Measurements from ENCODE around the gene PI3.
A peak's percentile ranks its signal among the peaks of the same experiment; 100 is the strongest.
"Not testable (repeated sequence)": the region's sequence is repeated elsewhere in the genome, so short reads cannot be mapped to it uniquely, and the experiment has no call there.

Gene PI3, protein sequence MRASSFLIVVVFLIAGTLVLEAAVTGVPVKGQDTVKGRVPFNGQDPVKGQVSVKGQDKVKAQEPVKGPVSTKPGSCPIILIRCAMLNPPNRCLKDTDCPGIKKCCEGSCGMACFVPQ

DNA sequence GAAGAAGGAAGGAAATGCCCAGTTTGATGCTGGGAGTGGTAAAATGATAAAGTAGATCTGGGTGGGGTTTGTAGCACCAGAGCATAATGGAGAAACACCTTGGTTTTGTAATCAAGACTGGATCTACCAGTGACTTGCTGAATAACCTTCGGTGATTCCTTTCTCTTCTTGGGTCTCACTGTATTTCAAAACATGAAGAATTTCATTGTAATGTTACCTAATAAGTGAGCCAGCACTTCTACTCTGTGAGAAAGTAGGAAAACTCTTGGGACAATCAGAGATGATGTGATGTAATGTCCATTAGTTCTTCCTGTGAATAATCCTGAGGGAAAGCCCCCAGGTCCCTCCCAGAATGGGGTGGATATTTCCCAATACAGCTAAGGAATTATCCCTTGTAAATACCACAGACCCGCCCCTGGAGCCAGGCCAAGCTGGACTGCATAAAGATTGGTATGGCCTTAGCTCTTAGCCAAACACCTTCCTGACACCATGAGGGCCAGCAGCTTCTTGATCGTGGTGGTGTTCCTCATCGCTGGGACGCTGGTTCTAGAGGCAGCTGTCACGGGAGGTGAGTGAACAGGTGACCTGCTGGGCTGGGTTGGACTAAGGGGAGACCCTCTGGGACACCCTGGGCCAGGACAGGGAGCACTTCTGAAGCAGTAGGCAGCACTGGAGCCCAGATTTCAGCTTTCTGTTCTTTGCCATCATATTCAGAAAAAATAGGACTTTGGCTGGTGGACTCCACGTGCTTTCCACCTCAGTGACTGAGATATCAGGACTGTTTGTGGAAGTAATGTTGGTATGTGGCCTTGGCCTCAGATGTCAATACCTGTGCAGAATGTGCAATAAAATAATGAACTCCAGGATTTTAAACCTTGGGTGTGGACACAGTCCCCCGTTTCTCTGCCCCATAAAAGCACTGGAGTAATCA is at the start of gene PI3:
PI3 (plus strand) TSS at position 469 of the 931 bp plus-strand sequence; CDS start at position 490, 21 bp downstream.
- DNase-seq, result no peak

DNA sequence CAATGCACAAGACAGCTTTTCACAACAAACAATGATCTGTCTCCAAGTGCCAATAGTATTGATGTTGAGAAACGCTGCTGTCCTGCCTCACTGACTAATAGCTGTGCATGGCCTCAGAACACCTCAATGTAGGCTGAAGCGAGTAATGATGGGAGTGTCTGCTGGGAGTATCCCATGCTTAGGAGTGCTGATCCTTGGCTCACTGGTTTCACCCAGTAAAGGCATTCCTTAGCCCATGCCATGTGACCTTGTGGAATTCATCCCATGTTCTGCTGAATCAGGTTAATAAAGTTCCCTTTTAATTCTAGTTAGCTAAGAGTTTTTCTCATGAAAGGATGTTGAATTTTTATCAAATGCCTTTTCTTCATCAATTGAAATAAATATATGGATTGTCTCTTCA is 46.6 kb upstream of the PI3 start:
- peak; percentile 81 for DNase-seq

GRCh38 chr20:45136911-45137310 is 37.8 kb upstream of the PI3 start:
- no peak for DNase-seq

DNA sequence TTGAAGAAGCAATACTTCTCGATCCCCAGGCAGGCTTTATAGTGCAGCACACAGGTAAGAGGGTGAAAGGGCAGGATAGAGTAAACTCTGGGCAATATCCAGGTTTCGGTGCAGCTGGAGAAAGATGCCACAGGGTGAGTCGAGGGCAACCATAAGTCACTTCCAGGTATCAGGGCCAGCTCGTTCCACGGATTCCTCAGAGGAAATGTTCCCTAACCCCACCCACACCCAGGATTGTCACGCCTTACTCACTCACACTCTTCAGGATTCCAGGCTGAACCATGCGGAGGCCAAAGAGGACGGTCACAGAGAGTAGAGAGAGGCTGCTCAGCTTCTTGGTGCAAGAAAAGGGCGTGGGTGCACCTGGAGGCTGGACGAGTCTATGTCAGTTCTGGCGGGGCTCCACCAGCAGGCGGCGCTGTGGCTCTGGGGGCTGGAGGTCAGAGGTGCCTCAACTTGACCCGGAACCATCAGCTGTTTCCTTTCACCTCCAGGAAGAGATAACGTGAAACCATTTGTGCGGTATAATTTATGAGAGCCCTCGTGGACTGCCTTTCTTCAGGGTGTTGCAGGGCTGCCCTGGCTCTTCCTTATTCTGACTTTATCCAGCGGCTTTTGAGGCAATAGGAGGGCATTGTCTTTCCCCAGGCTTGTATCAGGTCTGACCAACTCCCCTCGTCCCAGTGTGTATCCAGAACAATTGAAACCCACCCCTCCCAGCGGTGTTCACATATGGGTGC is 36.0 kb upstream of the PI3 start:
- peak; percentile 16 for DNase-seq

DNA sequence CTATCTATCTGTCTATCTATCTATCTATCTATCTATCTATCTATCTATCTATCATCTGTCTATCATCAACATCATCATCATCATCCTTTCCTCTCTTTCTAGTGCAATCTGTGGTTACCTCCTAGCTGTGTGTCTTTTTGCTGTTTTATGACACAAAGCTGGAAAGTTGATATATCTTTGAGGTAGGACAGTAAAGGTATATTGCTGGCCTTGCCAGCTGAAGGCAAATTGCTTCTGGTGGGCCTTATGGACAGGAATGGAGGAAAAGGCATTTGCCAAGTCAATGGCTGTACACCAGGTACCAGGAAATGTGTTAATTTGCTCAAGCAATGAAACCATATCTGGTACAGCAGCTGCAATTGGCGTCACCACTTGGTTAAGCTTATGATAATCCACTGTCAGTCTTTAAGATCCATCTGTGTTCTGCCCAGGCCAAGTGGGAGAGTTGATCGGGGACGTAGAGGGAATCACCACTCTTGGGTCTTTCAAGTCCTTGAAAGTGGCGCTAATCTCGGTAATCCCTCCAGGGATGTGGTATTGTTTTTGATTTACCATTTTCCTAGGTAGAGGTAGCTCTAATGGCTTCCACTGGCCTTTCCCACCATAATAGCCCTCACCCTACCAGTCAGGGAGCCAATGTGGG is 34.8 kb upstream of the PI3 start:
- not testable (repeated sequence) for DNase-seq

- no peak for DNase-seq
Measured at GRCh38 chr20:45140836-45141235, 33.9 kb upstream of the PI3 start.

DNA sequence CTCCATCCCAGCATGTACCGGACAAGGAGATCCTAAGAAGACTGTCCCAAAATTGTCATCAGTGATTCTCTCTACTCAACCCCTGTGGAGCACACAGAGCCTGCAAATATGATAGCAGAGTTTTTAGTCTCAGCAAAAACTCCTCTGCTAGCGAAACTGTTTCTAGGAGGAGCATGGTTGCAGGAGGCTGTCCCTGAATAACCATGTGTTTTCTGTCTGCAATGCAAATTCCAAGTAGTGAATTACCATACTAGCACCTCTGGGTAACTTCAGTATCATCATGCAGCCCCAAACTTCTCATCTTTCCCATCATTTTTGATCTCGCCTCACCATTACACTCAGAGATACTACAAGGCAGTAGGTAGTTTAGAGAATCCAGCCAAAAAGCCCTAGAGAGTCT is 25.6 kb upstream of the PI3 start:
- DNase-seq, result no peak

GRCh38 chr20:45152405-45152804 is 22.3 kb upstream of the PI3 start:
- DNase-seq, result no peak

GRCh38 chr20:45153147-45153546 is 21.6 kb upstream of the PI3 start:
- DNase-seq, result no peak

GRCh38 chr20:45153752-45154151 is 20.9 kb upstream of the PI3 start:
- no peak for DNase-seq

GRCh38 chr20:45154183-45154582 is 20.5 kb upstream of the PI3 start:
- DNase-seq, result no peak

GRCh38 chr20:45154794-45155193 is 19.9 kb upstream of the PI3 start:
- not testable (repeated sequence) for DNase-seq

DNA sequence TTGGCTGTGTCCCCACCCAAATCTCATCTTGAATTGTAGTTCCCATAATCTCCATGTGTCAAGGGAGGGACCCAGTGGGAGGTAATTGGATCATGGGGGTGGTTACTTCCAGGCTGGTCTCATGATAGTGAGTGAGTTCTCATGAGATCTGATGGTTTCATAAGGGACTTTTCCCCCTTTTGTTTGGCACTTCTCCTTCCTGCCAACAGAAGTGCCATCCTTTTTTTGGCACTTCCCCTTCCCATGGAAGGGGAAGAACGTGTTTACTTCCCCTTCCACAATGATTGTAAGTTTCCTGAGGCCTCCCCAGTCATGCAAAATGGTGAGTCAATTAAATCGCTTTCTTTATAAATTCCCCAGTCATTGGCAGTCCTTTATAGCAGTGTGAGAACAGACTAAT is 18.0 kb upstream of the PI3 start:
- no peak for DNase-seq

- peak; percentile 58 for DNase-seq
Measured at GRCh38 chr20:45157962-45158361, 16.7 kb upstream of the PI3 start.

GRCh38 chr20:45163083-45163803 is 11.5 kb upstream of the PI3 start:
- DNase-seq, result no peak

DNA sequence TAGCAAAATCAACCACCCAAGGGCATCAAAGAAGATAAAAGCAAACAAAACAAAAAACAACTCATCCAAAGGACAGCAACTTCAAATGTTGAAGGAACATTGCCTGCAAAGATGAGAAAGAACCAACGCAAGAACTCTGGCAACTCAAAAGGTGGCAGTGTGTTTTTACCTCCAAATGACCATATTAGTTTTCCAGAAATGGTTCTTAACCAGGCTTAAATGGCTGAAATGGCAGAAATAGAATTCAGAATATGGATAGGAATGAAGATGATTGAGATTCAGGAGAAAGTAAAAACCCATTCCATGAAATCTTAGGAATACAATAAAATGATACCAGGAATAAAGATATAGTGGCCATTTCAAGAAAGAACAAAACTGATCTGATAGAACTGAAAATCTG is 9.8 kb upstream of the PI3 start:
- no peak for DNase-seq

GRCh38 chr20:45173522-45173921 is 1.2 kb upstream of the PI3 start:
- no peak for DNase-seq

DNA sequence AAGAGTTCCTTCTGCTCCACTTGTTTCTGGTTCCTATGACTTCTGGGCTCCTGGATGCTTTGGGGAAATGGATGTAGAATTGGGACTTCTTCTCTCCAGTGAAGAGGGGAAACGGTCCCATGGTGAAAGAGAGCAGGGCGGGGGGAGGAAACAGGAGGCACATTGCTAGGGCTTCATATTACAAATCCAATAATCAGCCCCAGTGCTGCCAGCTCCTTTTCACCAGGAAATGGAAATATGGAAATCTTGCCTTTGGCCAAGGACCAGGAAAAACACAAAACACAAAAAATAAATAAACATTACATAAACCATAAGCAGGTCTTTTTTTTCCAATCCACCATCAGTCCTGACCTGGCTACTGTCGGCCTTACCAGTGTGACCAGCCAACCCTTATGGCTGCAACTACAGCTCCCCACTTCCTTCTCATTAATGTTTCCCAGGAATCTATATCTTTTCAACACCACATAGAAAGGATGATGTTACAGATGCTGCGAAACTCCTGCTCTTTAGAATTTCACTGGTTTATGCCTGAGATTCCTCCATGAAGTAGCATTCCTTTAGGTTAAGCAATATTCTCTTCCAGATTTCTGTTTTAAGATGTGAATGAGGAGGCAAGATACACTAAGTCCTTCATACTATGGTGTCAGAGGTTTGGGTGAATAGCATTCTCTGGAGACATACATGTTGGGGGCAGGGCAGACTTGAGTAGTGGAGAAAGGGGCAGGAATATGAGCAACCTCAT is 2.0 kb downstream of the PI3 start:
- DNase-seq, result no peak

DNA sequence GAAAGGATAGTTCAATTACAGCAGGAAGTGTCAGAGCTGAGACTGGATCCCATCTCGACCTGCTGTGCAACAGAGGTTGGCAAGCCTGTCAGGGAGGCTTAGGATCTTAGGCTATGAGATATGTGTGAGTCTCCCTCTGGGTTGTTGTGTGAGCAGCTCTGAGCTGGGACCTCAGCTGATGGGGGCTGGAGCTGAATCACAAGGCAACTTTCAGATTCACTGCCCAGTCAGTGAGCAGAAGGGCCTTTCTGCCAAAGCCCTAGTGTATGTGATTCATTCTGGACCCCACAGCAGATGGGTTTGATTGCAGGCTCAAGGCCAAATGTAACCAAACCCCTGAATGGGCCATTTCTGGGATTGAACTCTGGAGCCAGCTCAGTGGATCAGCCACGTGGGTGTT is 4.5 kb downstream of the PI3 start:
- DNase-seq, result no peak

- no peak for DNase-seq
Measured at GRCh38 chr20:45181639-45182038, 6.9 kb downstream of the PI3 start.

GRCh38 chr20:45183084-45183483 is 8.4 kb downstream of the PI3 start:
- DNase-seq, result no peak

DNA sequence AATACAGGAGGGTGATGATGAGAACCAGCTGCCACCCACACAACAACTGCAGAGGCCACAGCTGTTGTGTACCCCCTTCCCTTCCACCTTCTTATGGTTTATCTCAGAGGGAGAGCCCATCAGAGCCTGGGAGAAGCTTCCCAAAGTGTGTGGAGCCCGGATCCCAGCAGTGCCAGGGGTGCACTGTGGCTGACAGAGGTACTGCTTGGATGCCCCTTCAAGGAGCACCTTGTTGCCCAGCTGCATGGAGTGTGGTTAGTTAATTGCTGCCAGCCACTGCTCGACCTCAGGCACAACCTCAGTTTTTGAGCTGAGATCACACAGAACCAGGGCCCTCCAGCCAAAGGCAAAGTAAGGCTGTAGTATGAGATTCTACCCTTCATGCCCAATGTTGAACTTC is 13.0 kb downstream of the PI3 start:
- no peak for DNase-seq

Data from kidney glomerular epithelial cell (primary cell).